Lung (tissue), 16 donors: Measurements from ENCODE around the gene PPM1N. TPM values are rescaled to one million over a fixed set of nuclear protein-coding genes. Genes with fewer than 3 reads are reported as not detected.
A peak's percentile ranks its signal among the peaks of the same experiment; 100 is the strongest.

Experiments used
- ATAC-seq: fragments of 200-7000 bp; cut with Tn5 transposase; one replicate; pipeline ENCODE4 v1.9.1; 2020; ENCODE audit warnings: moderate number of reproducible peaks; ENCODE audit not compliant: insufficient read depth, low FRiP score
- DNase-seq, 3 donors: peaks; one replicate each; pipeline ENCODE4 v3.0.0-alpha.2; 2013 to 2017
- H3K27ac ChIP-seq, 2 donors: one replicate each; pipeline ENCODE4 v1.5.1; 2013; ENCODE audit warnings: mild to moderate bottlenecking in 2 of 2, moderate library complexity in 2 of 2, control low read depth in 1 of 2, inconsistent platforms in 1 of 2, low read depth in 1 of 2, low read length in 1 of 2
- H3K27me3 ChIP-seq, 3 donors: one replicate each; pipeline ENCODE4 v1.5.1; 2013; ENCODE audit warnings: low read length in 2 of 3; ENCODE audit not compliant: control insufficient read depth in 3 of 3, insufficient read depth in 3 of 3
- H3K36me3 ChIP-seq, 4 donors: one replicate each; pipeline ENCODE4 v1.5.1; 2013; ENCODE audit warnings: low read length in 4 of 4, mild to moderate bottlenecking in 1 of 4, moderate library complexity in 1 of 4; ENCODE audit not compliant: control insufficient read depth in 4 of 4, insufficient read depth in 4 of 4
- H3K4me1 ChIP-seq, 5 donors: one replicate each; pipeline ENCODE4 v1.5.1; 2013; ENCODE audit warnings: low read length in 5 of 5, mild to moderate bottlenecking in 2 of 5, moderate library complexity in 1 of 5; ENCODE audit not compliant: control insufficient read depth in 5 of 5, insufficient read depth in 5 of 5
- H3K4me3 ChIP-seq: one replicate; pipeline ENCODE4 v1.5.1; 2013; ENCODE audit warnings: mild to moderate bottlenecking, control low read depth, moderate library complexity
- H3K9ac ChIP-seq, 2 donors: one replicate each; pipeline ENCODE4 v1.5.1; 2013; ENCODE audit warnings: low read length in 2 of 2, control low read depth in 1 of 2; ENCODE audit not compliant: insufficient read depth in 1 of 2
- H3K9me3 ChIP-seq, 4 donors: one replicate each; pipeline ENCODE4 v1.5.1; 2013; ENCODE audit warnings: low read length in 3 of 4, mild to moderate bottlenecking in 1 of 4, moderate library complexity in 1 of 4; ENCODE audit not compliant: control insufficient read depth in 4 of 4, insufficient read depth in 3 of 4
- WGBS, 2 donors: extraction: QIAGEN DNeasy Blood & Tissue Kit; methylation state at CpG; one replicate each; pipeline ENCODE4 v1.1.7; 2013; 5-methylcytosine and 5-hydroxymethylcytosine counted together
- long read RNA-seq, 5 donors: transcript quantifications; one replicate each; lab custom pipeline, GENCODE V29; 2026
- polyA plus RNA-seq, 2 donors: library from polyadenylated mRNA; stranded (reverse); fragments of 200-250 nt; gene quantifications; one replicate each; pipeline ENCODE4 v1.2.1, GENCODE V29; 2013
- total RNA-seq, 2 donors: library from RNA; depleted of rRNA in 1 of 2; stranded (reverse); fragments of >200 nt in 1 of 2; gene quantifications; one replicate each; pipeline ENCODE4 v1.2.1, GENCODE V29; 2014 to 2021
- TF ChIP-seq, protein P1 (sequence below): IDR thresholded peaks from 2 replicates; pipeline ENCODE4 v1.5.1; 2012; ENCODE audit warnings: mild to moderate bottlenecking; ENCODE audit errors: control extremely low read depth, extremely low read depth
- donor health status: control.
- donor health status: control.
- donor health status: Bipolar disorder and iron deficiency.
- donor health status: healthy.
- donor health status: DM: yes; HTN: yes; CAD: no.

Gene PPM1N, protein sequence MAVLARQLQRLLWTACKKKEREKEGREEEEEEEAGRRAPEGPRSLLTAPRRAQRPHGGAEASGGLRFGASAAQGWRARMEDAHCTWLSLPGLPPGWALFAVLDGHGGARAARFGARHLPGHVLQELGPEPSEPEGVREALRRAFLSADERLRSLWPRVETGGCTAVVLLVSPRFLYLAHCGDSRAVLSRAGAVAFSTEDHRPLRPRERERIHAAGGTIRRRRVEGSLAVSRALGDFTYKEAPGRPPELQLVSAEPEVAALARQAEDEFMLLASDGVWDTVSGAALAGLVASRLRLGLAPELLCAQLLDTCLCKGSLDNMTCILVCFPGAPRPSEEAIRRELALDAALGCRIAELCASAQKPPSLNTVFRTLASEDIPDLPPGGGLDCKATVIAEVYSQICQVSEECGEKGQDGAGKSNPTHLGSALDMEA
- 1 to 10 TPM in 1 of 2 donors, under 1 TPM in 1; 0.37 to 2.3 TPM for total RNA-seq
- polyA plus RNA-seq, result 1 to 10 TPM; 1.0 to 8.1 TPM
- long read RNA-seq, donor 1, result 0 reads
- long read RNA-seq, donor 2, result 0 reads
- long read RNA-seq, donor 3, result 0 reads
- long read RNA-seq, donor 4, result 0 reads
- long read RNA-seq, donor 5, result 0 reads

DNA sequence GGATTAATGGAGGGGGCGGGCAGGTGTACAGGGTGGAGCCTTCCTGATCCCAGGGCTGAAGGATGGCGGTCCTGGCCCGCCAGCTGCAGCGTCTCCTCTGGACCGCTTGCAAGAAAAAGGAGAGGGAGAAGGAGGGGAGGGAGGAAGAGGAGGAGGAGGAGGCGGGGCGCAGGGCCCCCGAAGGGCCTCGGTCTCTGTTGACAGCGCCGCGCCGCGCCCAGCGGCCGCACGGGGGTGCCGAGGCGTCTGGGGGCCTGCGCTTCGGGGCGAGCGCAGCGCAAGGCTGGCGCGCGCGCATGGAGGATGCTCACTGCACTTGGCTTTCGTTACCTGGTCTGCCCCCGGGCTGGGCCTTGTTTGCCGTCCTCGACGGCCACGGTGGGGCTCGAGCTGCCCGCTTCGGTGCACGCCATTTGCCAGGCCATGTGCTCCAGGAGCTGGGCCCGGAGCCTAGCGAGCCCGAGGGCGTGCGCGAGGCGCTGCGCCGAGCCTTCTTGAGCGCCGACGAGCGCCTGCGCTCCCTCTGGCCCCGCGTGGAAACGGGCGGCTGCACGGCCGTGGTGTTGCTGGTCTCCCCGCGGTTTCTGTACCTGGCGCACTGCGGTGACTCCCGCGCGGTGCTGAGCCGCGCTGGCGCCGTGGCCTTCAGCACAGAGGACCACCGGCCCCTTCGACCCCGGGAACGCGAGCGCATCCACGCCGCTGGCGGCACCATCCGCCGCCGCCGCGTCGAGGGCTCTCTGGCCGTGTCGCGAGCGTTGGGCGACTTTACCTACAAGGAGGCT is at the start of gene PPM1N:
TSS of gene PPM1N (plus strand) at position 33 of the 785 bp plus-strand sequence. CDS start at position 63, 30 bp downstream.
- H3K9me3 ChIP-seq, result no peaks in the 10 kb centered on the region
- WGBS, 2 donors, result 2% methylated on average over 77 to 89 of the region's 89 CpGs
- ATAC-seq (no peak), DNase-seq (no peak)
- no peak within 1 kb of the TSS for H3K4me3 ChIP-seq
- H3K9ac ChIP-seq, result no peak within 1 kb of the TSS
- H3K4me1 ChIP-seq, result peaks cover 3 to 14% (median 6%) of the 10 kb centered on the region in 5 donors
- no peaks in the 10 kb centered on the region for H3K36me3 ChIP-seq
- no peak within 1 kb of the TSS for H3K27ac ChIP-seq
- TF ChIP-seq, protein P1, sequence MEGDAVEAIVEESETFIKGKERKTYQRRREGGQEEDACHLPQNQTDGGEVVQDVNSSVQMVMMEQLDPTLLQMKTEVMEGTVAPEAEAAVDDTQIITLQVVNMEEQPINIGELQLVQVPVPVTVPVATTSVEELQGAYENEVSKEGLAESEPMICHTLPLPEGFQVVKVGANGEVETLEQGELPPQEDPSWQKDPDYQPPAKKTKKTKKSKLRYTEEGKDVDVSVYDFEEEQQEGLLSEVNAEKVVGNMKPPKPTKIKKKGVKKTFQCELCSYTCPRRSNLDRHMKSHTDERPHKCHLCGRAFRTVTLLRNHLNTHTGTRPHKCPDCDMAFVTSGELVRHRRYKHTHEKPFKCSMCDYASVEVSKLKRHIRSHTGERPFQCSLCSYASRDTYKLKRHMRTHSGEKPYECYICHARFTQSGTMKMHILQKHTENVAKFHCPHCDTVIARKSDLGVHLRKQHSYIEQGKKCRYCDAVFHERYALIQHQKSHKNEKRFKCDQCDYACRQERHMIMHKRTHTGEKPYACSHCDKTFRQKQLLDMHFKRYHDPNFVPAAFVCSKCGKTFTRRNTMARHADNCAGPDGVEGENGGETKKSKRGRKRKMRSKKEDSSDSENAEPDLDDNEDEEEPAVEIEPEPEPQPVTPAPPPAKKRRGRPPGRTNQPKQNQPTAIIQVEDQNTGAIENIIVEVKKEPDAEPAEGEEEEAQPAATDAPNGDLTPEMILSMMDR, result no peak
- peaks cover 0 to 31% (median 26%) of the 10 kb centered on the region in 3 donors for H3K27me3 ChIP-seq

DNA sequence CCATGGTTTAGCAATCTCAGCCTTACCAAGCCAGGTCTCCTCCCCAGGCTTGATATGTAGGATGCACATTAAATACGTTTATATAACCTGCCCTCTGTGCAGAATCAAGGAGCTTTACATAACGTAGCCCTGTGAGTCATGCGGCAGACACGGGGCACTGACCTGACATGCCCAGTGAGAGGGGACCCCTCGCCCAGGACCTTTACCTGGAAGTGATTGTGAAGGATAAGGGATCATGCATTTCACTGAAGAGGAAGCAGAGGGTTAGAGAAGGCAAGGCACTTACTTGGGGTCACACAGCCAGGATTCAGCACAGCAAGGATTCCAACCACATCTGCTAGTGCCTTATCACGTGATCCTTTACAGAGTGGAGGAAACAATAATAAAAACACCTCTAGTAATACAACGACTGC is 49.4 kb upstream of the PPM1N start:
- Histone ChIP-seq H3K9me3 (no peaks in the 10 kb centered on the region), H3K36me3 (no peaks in the 10 kb centered on the region), H3K4me1 (peaks cover 0 to 18% (median 11%) of the 10 kb centered on the region in 5 donors), H3K27ac (peak overlapping the region in 1 of 2 donors; percentile 28), H3K27me3 (no peaks in the 10 kb centered on the region), H3K9ac (peak overlapping the region in 1 of 2 donors; percentile 38), H3K4me3 (no peak overlapping the region)
- 60 to 70% methylated on average over 7 of the region's 7 CpGs for WGBS, 2 donors
- ATAC-seq (no peak), DNase-seq (no peak)
- TF ChIP-seq, protein P1, result no peak

DNA sequence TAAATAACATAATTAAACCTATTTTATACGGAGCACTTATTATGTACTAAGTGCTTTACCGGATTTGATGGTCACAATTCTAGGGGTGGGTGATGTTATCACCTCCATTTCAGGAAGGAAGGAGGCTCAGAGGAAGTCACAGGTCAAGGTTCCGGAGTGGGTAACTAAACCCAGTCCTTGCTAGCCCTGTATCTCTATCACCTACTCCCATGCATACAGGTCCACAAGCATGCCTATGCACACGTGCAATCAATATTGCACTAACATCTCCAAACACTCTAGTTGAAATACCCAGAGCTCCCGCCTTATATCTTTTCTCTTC is 48.3 kb upstream of the PPM1N start:
- no peak for ATAC-seq

More for the DNA sequence above, 48.3 kb upstream of the PPM1N start:
- Histone ChIP-seq H3K9me3 (no peaks in the 10 kb centered on the region), H3K9ac (peak overlapping the region; percentile 87), H3K27me3 (no peaks in the 10 kb centered on the region), H3K4me3 (no peak overlapping the region), H3K36me3 (no peaks in the 10 kb centered on the region), H3K4me1 (peaks cover under 1 to 13% (median 5%) of the 10 kb centered on the region in 5 donors), H3K27ac (peak overlapping the region in 1 of 2 donors; percentile 91)
- no peak for DNase-seq
- TF ChIP-seq, protein P1, result no peak
- 5 to 18% methylated on average over 5 of the region's 5 CpGs for WGBS, 2 donors
